ENCODE measurements around the gene CEP70. TPM values are rescaled to one million over a fixed set of nuclear protein-coding genes. Genes with fewer than 3 reads are reported as not detected.

Gene CEP70
- total and polyA plus RNA-seq, 2 of the 13 experiments (the other 11 are each of a cell fraction or from before 2014, with no cell fraction given) = 4.0 to 22.3 TPM

- TF ChIP-seq ZBED4 (CRISPR knock-in tag; IDR thresholded peaks at IDR 0.05; ENCODE audit: borderline replicate concordance) (no peak), ZNF790 (CRISPR knock-in tag; IDR thresholded peaks at IDR 0.05; ENCODE audit: borderline replicate concordance) (no peak), MXD1 (CRISPR knock-in tag; IDR thresholded peaks at IDR 0.05) (0 out of 2 replicates have a peak, but pooled peaks have one; percentile 32), CC2D1A (CRISPR knock-in tag; IDR thresholded peaks at IDR 0.05) (no peak), AKNA (CRISPR knock-in tag; IDR thresholded peaks at IDR 0.05; ENCODE audit: borderline replicate concordance) (peak; percentile 42; the same call in 1 of the 2 replicates), CREB3 (CRISPR knock-in tag; IDR thresholded peaks at IDR 0.05) (0 out of 2 replicates have a peak, but pooled peaks have one; percentile 59), KAT7 (CRISPR knock-in tag; IDR thresholded peaks at IDR 0.05; ENCODE audit: borderline replicate concordance) (peak; percentile 41; the same call in 1 of the 2 replicates), THAP7 (CRISPR knock-in tag; IDR thresholded peaks at IDR 0.05) (0 out of 2 replicates have a peak, but pooled peaks have one; percentile 51), BCL3 (CRISPR knock-in tag; IDR thresholded peaks at IDR 0.05) (no peak), FOXC1 (CRISPR knock-in tag; IDR thresholded peaks at IDR 0.05; ENCODE audit: borderline replicate concordance) (peak; percentile 89), ELF3 (CRISPR knock-in tag; IDR thresholded peaks at IDR 0.05) (peak; percentile 34), THRA (CRISPR knock-in tag; IDR thresholded peaks at IDR 0.05; ENCODE audit: borderline replicate concordance) (no peak)
These were observed at the start of gene CEP70 (continued) for GRCh38 chr3:138594150-138594934.
